ENCODE data around the gene HMGN1.

- TF ChIP-seq CTCF (IDR thresholded peaks at IDR 0.05) (no peak), POLR2A (IDR thresholded peaks at IDR 0.05) (no peak)
These were observed 41.4 kb upstream of the HMGN1 start for GRCh38 chr21:39390212-39390765.

Measured in adrenal gland (tissue), 5 donors.